Activated naive CD4-positive, alpha-beta T cell treated with anti-CD3 and anti-CD28 coated beads, Interleukin-2, amount 50 U/mL, for 72 hours (primary cell): ENCODE data around the gene DAAM2. TPM values are rescaled to one million over a fixed set of nuclear protein-coding genes. Genes with fewer than 3 reads are reported as not detected.

Experiments
- ATAC-seq, 2 donors: fragments of 150-1000 bp; cut with Tn5 transposase; 2 replicates each; pipeline ENCODE4 v1.10.0; 2021; ENCODE audit warnings: mild to moderate bottlenecking in 2 of 2, moderate library complexity in 2 of 2
- DNase-seq, 2 donors: peaks; one replicate each; pipeline ENCODE4 v3.0.0; 2021 to 2022; ENCODE audit warnings: low spot score in 2 of 2
- H3K27ac Mint-ChIP-seq, 2 donors: one replicate each; pipeline ENCODE4 v1.8.0; 2022; ENCODE audit warnings: mild to moderate bottlenecking in 2 of 2, mixed read lengths in 2 of 2
- H3K36me3 Mint-ChIP-seq, 2 donors: one replicate each; pipeline ENCODE4 v1.8.0; 2022; ENCODE audit warnings: mixed read lengths in 2 of 2
- H3K9me3 Mint-ChIP-seq, 2 donors: one replicate each; pipeline ENCODE4 v1.8.0; 2022; ENCODE audit warnings: mixed read lengths in 2 of 2
- total RNA-seq, 2 donors: library from RNA; stranded (reverse); gene quantifications; one replicate each; pipeline ENCODE4 v1.2.3, GENCODE V29; 2022

The DAAM2 gene
- not detected for total RNA-seq

- no peak within 1 kb of the TSS for H3K27ac Mint-ChIP-seq
- no peaks in the 10 kb centered on the region for H3K9me3 Mint-ChIP-seq
- no peaks in the 10 kb centered on the region for H3K36me3 Mint-ChIP-seq
- peak in 1 of 2 donors; percentile 41 for ATAC-seq
- no peak for DNase-seq
Observed at GRCh38 chr6:39791850-39792539, at the start of gene DAAM2. Gene DAAM2, plus strand, starts transcription at chr6:39792376. Its CDS starts 63,927 bp downstream, at chr6:39856303.

- Mint-ChIP-seq H3K9me3 (no peaks in the 10 kb centered on the region), H3K36me3 (peaks cover 0 to 4% of the 10 kb centered on the region in 2 donors), H3K27ac (no peak overlapping the region)
- DNase-seq (no peak), ATAC-seq (no peak)
Observed at GRCh38 chr6:39746795-39747194, 45.4 kb upstream of the DAAM2 start.

GRCh38 chr6:39752835-39753724, 39.1 kb upstream of the DAAM2 start:
- no peak overlapping the region for H3K27ac Mint-ChIP-seq
- H3K36me3 Mint-ChIP-seq = no peaks in the 10 kb centered on the region
- no peak for ATAC-seq
- DNase-seq = no peak
- peaks cover 4% of the 10 kb centered on the region in 2 donors for H3K9me3 Mint-ChIP-seq

- Mint-ChIP-seq H3K9me3 (peaks cover 4% of the 10 kb centered on the region in 2 donors), H3K36me3 (no peaks in the 10 kb centered on the region), H3K27ac (no peak overlapping the region)
- ATAC-seq (no peak), DNase-seq (no peak)
Observed at GRCh38 chr6:39753725-39754045, 38.5 kb upstream of the DAAM2 start.

- ATAC-seq = no peak
- H3K27ac Mint-ChIP-seq = no peak overlapping the region
Observed at GRCh38 chr6:39754514-39755115, 37.6 kb upstream of the DAAM2 start.

GRCh38 chr6:39755231-39755630, 36.9 kb upstream of the DAAM2 start:
- no peak overlapping the region for H3K27ac Mint-ChIP-seq
- DNase-seq = no peak
- ATAC-seq = no peak
- H3K36me3 Mint-ChIP-seq = no peaks in the 10 kb centered on the region
- peaks cover 4% of the 10 kb centered on the region in 2 donors for H3K9me3 Mint-ChIP-seq

More at GRCh38 chr6:39754514-39755115, 37.6 kb upstream of the DAAM2 start:
- DNase-seq = no peak
- H3K36me3 Mint-ChIP-seq = no peaks in the 10 kb centered on the region
- peaks cover 4% of the 10 kb centered on the region in 2 donors for H3K9me3 Mint-ChIP-seq

- no peak for DNase-seq
- no peak overlapping the region for H3K27ac Mint-ChIP-seq
- H3K36me3 Mint-ChIP-seq = no peaks in the 10 kb centered on the region
- peaks cover 4% of the 10 kb centered on the region in 2 donors for H3K9me3 Mint-ChIP-seq
- no peak for ATAC-seq
Observed at GRCh38 chr6:39756582-39756981, 35.6 kb upstream of the DAAM2 start.

GRCh38 chr6:39758905-39759605, 33.1 kb upstream of the DAAM2 start:
- ATAC-seq = no peak

GRCh38 chr6:39760226-39760952, 31.8 kb upstream of the DAAM2 start:
- no peak overlapping the region for H3K27ac Mint-ChIP-seq
- ATAC-seq = no peak
- no peak for DNase-seq
- H3K36me3 Mint-ChIP-seq = no peaks in the 10 kb centered on the region
- peaks cover 4% of the 10 kb centered on the region in 2 donors for H3K9me3 Mint-ChIP-seq

More at GRCh38 chr6:39758905-39759605, 33.1 kb upstream of the DAAM2 start:
- Mint-ChIP-seq H3K9me3 (peaks cover 4% of the 10 kb centered on the region in 2 donors), H3K27ac (no peak overlapping the region), H3K36me3 (no peaks in the 10 kb centered on the region)
- DNase-seq = no peak

GRCh38 chr6:39765508-39766065, 26.6 kb upstream of the DAAM2 start:
- Mint-ChIP-seq H3K9me3 (no peaks in the 10 kb centered on the region), H3K36me3 (no peaks in the 10 kb centered on the region), H3K27ac (no peak overlapping the region)
- DNase-seq = no peak
- no peak for ATAC-seq

- Mint-ChIP-seq H3K36me3 (no peaks in the 10 kb centered on the region), H3K9me3 (no peaks in the 10 kb centered on the region), H3K27ac (no peak overlapping the region)
- DNase-seq (no peak), ATAC-seq (no peak)
Observed at GRCh38 chr6:39769012-39769411, 23.2 kb upstream of the DAAM2 start.

- no peak for DNase-seq
- ATAC-seq = no peak
- H3K36me3 Mint-ChIP-seq = no peaks in the 10 kb centered on the region
Observed at GRCh38 chr6:39770446-39770845, 21.7 kb upstream of the DAAM2 start.

GRCh38 chr6:39772559-39773273, 19.5 kb upstream of the DAAM2 start:
- Mint-ChIP-seq H3K27ac (no peak overlapping the region), H3K36me3 (no peaks in the 10 kb centered on the region)

More at GRCh38 chr6:39770446-39770845, 21.7 kb upstream of the DAAM2 start:
- no peak overlapping the region for H3K27ac Mint-ChIP-seq
- no peaks in the 10 kb centered on the region for H3K9me3 Mint-ChIP-seq

GRCh38 chr6:39773782-39774181, 18.4 kb upstream of the DAAM2 start:
- Mint-ChIP-seq H3K36me3 (no peaks in the 10 kb centered on the region), H3K9me3 (no peaks in the 10 kb centered on the region), H3K27ac (no peak overlapping the region)
- DNase-seq (no peak), ATAC-seq (no peak)

More at GRCh38 chr6:39772559-39773273, 19.5 kb upstream of the DAAM2 start:
- no peaks in the 10 kb centered on the region for H3K9me3 Mint-ChIP-seq
- DNase-seq (no peak), ATAC-seq (no peak)

GRCh38 chr6:39776581-39776980, 15.6 kb upstream of the DAAM2 start:
- H3K36me3 Mint-ChIP-seq = no peaks in the 10 kb centered on the region
- H3K9me3 Mint-ChIP-seq = no peaks in the 10 kb centered on the region
- H3K27ac Mint-ChIP-seq = no peak overlapping the region
- no peak for ATAC-seq
- DNase-seq = no peak
